ENCODE data around the gene PARVB.

The PARVB gene

GRCh38 chr22:44215287-44215686 is 191.2 kb downstream of the PARVB start:
- no peak for DNase-seq (ENCODE audit: low read depth, low spot score)

- no peak for DNase-seq (ENCODE audit: low read depth, low spot score)
Measured at GRCh38 chr22:44217346-44217745, 193.2 kb downstream of the PARVB start.

GRCh38 chr22:44218071-44218470 is 194.0 kb downstream of the PARVB start:
- no peak for DNase-seq (ENCODE audit: low read depth, low spot score)

- DNase-seq (ENCODE audit: low read depth, low spot score) = no peak
Measured at GRCh38 chr22:44219101-44219870, 195.2 kb downstream of the PARVB start.

- no peak for DNase-seq (ENCODE audit: low read depth, low spot score)
Measured at GRCh38 chr22:44220727-44221680, 196.9 kb downstream of the PARVB start.

- DNase-seq (ENCODE audit: low read depth, low spot score) = no peak
Measured at GRCh38 chr22:44221710-44222475, 197.8 kb downstream of the PARVB start.

Measured in brain pericyte (primary cell).